Caco-2 (cell line): ENCODE results near the gene MIPEP. TPM values are rescaled to one million over a fixed set of nuclear protein-coding genes. Genes with fewer than 3 reads are reported as not detected.

Experiments
- BruUV-seq: library from RNA; stranded (reverse); fragments of 400-500 nt; replicated peaks from 2 replicates; lab custom pipeline; 2021; lab: Mats Ljungman, UMichigan
- CTCF ChIA-PET: fragments of 300-600 bp; sonication (Branson Sonifier 250); formaldehyde crosslinking; loops from one replicate; lab custom pipeline; 2022; ENCODE audit warnings: antibody characterized with exemption; lab: Charles Lee
- POLR2A ChIA-PET: fragments of 300-600 bp; sonication (Branson Sonifier 250); formaldehyde crosslinking; loops from one replicate; lab custom pipeline; 2022; ENCODE audit warnings: antibody characterized with exemption; lab: Charles Lee
- DNase-seq, 2 experiments: peaks; one replicate each; pipeline versions ENCODE4 v3.0.0 to v3.0.0-alpha.2; 2020 to 2022
- H3K27me3 ChIP-seq: replicated peaks from 2 replicates; pipeline ENCODE4 v1.6.0; 2011; ENCODE audit warnings: low read length; ENCODE audit not compliant: control insufficient read depth, insufficient read depth
- H3K36me3 ChIP-seq: 2 replicates; pipeline ENCODE4 v1.5.1; 2011; ENCODE audit warnings: low read length; ENCODE audit not compliant: control insufficient read depth, insufficient read depth
- H3K4me1 ChIP-seq: fragments of 250-450 bp; sonication (Bioruptor Pico); 2 replicates; pipeline ENCODE4 v1.5.1; 2020; ENCODE audit warnings: mild to moderate bottlenecking
- H3K4me3 ChIP-seq: 2 replicates; pipeline ENCODE4 v1.5.1; 2011; ENCODE audit warnings: low read depth, mild to moderate bottlenecking, control low read depth, low read length
- H3K9me3 ChIP-seq: fragments of 250-450 bp; sonication (Bioruptor Pico); 2 replicates; pipeline ENCODE4 v1.5.1; 2020; ENCODE audit warnings: mild to moderate bottlenecking, moderate library complexity
- H3K27ac Mint-ChIP-seq: one replicate; pipeline ENCODE4 v1.8.0; 2022; ENCODE audit warnings: mixed read lengths; ENCODE audit not compliant: unreplicated experiment
- H3K27me3 Mint-ChIP-seq: one replicate; pipeline ENCODE4 v1.8.0; 2022; ENCODE audit warnings: mixed read lengths; ENCODE audit not compliant: insufficient read depth, unreplicated experiment
- H3K36me3 Mint-ChIP-seq: one replicate; pipeline ENCODE4 v1.8.0; 2022; ENCODE audit warnings: mild to moderate bottlenecking, mixed read lengths; ENCODE audit not compliant: insufficient read depth, unreplicated experiment
- H3K4me1 Mint-ChIP-seq: one replicate; pipeline ENCODE4 v1.8.0; 2022; ENCODE audit warnings: low read depth, mixed read lengths; ENCODE audit not compliant: unreplicated experiment
- H3K4me3 Mint-ChIP-seq: one replicate; pipeline ENCODE4 v1.8.0; 2022; ENCODE audit warnings: mild to moderate bottlenecking, moderate library complexity, mixed read lengths; ENCODE audit not compliant: unreplicated experiment
- H3K9me3 Mint-ChIP-seq: one replicate; pipeline ENCODE4 v1.8.0; 2022; ENCODE audit warnings: mixed read lengths; ENCODE audit not compliant: unreplicated experiment
- intact Hi-C: fragments of 100-400 bp; cut with micrococcal nuclease; formaldehyde crosslinking; loops from one replicate; pipeline ENCODE4 v1.10.0; 2022; ENCODE audit not compliant: unreplicated experiment
- total RNA-seq: library from RNA; stranded (reverse); gene quantifications from 2 replicates; pipeline ENCODE4 v1.2.3, GENCODE V29; 2022
- TF ChIP-seq, protein P1 (sequence below), 2 experiments: fragments of 200-600 bp in 1 of 2; IDR thresholded peaks; 1 replicate in 1 of 2; 2 replicates in 1 of 2; pipeline versions ENCODE4 v1.5.1 to v1.8.0; 2011 to 2022; ENCODE audit warnings: antibody characterized with exemption in 1 of 2, control low read depth in 1 of 2, inconsistent platforms in 1 of 2, low read depth in 1 of 2, low read length in 1 of 2, mild to moderate bottlenecking in 1 of 2, moderate library complexity in 1 of 2; ENCODE audit not compliant: insufficient read depth in 1 of 2, severe bottlenecking in 1 of 2, unreplicated experiment in 1 of 2

MIPEP gene
- total RNA-seq, 1 experiment from 2014 or later, result 40.6 TPM

DNA sequence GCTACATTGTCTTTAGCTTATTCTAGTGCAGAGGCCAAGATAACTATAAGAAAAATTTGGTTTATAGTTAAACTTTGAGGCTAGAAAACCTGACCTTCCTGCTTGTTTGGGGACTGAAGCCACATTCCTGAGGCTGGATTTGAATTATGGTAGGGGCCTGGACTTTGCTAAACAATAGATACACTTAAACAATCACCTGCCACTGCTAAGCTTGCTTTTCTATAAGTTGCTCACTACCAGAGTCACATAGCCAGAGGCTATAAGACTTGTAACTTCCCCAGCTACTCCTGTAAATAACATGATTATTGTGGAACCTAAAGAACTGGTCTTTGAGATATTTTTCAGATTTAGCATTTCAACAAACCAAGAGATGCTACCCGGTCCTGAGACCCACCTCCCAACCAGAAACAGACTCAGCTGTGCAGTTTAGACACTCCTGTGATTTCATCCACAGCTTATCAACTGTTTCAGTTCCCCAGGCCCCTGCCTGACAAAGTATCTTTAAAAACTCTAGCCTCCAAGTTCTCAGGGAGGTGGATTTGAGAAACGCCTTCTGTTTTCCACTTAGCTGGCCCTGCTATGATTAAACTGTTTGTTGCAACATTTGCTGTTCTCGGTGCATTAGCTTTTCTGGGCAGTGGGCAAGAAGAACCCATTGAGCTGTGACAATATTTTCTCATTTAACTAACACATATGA is 77.7 kb downstream of the MIPEP start:
- Histone ChIP-seq H3K36me3 (no peaks in the 10 kb centered on the region), H3K27me3 (no peaks in the 10 kb centered on the region), H3K4me1 (peaks cover 16% of the 10 kb centered on the region), H3K4me3 (no peak overlapping the region), H3K9me3 (no peaks in the 10 kb centered on the region)
- Mint-ChIP-seq H3K4me1 (peaks cover 24% of the 10 kb centered on the region), H3K36me3 (peaks cover 11% of the 10 kb centered on the region), H3K27me3 (no peaks in the 10 kb centered on the region), H3K4me3 (no peak overlapping the region), H3K9me3 (no peaks in the 10 kb centered on the region), H3K27ac (peak overlapping the region; percentile 79)
- CTCF ChIA-PET, result interaction anchor here (0.8 to 1.0 kb wide), 3 partner anchors 58 to 101 kb away, joined by 3 read pairs; no protein-coding TSS in a partner anchor
- DNase-seq, result peak in 1 of 2 experiments; percentile 42
- POLR2A ChIA-PET, result no interaction called here
- BruUV-seq, result no TSS peak
- TF ChIP-seq, protein P1, sequence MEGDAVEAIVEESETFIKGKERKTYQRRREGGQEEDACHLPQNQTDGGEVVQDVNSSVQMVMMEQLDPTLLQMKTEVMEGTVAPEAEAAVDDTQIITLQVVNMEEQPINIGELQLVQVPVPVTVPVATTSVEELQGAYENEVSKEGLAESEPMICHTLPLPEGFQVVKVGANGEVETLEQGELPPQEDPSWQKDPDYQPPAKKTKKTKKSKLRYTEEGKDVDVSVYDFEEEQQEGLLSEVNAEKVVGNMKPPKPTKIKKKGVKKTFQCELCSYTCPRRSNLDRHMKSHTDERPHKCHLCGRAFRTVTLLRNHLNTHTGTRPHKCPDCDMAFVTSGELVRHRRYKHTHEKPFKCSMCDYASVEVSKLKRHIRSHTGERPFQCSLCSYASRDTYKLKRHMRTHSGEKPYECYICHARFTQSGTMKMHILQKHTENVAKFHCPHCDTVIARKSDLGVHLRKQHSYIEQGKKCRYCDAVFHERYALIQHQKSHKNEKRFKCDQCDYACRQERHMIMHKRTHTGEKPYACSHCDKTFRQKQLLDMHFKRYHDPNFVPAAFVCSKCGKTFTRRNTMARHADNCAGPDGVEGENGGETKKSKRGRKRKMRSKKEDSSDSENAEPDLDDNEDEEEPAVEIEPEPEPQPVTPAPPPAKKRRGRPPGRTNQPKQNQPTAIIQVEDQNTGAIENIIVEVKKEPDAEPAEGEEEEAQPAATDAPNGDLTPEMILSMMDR (IDR thresholded peaks at IDR 0.05; ENCODE audit: insufficient read depth in 1 of 2, low read depth in 1 of 2, low read length in 1 of 2, severe bottlenecking in 1 of 2, unreplicated experiment in 1 of 2), result no peak
- intact Hi-C loops, result loop anchor here (1.0 kb wide), 1 partner anchor 68 kb away; no protein-coding TSS in a partner anchor

DNA sequence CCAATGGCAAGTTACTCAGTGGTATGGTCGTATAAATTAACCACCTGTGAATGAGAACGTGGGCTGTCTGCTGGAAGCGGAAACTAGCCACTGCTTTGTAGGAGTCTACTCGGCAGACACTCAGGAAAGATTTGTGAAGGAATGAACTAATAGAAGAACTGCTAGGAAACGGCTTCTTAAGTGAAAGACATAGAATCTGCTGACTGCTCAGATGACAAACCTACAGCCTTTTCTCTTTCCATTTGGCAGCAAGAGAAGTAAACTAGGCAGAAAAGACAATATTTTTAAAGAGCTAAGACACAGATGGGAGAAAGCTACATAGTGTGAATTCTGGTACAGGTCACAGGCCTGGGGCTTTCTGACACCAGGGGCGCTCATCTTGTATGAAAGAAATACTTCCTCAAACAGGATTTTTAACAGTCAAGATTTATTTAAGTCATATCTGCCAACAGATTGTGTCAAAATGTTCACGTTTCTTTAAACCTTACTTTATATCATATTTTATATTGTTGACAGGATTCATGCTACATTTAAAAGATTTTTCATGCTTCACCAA is 78.4 kb downstream of the MIPEP start:
- POLR2A ChIA-PET, result interaction anchor here (0.6 kb wide), 1 partner anchor 78 kb away, joined by 3 read pairs; no protein-coding TSS in a partner anchor
- DNase-seq, result no peak
- TF ChIP-seq, protein P1 (IDR thresholded peaks at IDR 0.05; ENCODE audit: insufficient read depth in 1 of 2, low read depth in 1 of 2, low read length in 1 of 2, severe bottlenecking in 1 of 2, unreplicated experiment in 1 of 2), result peak in 1 of 2 experiments; percentile 50
- Mint-ChIP-seq H3K27ac (no peak overlapping the region), H3K4me3 (no peak overlapping the region), H3K9me3 (no peaks in the 10 kb centered on the region), H3K4me1 (peaks cover 19% of the 10 kb centered on the region), H3K27me3 (no peaks in the 10 kb centered on the region), H3K36me3 (peaks cover 6% of the 10 kb centered on the region)
- Histone ChIP-seq H3K4me1 (peaks cover 16% of the 10 kb centered on the region), H3K9me3 (no peaks in the 10 kb centered on the region), H3K36me3 (no peaks in the 10 kb centered on the region), H3K4me3 (no peak overlapping the region), H3K27me3 (no peaks in the 10 kb centered on the region)
- CTCF ChIA-PET, result interaction anchor here (0.5 to 1.0 kb wide), 4 partner anchors 60 to 182 kb away, joined by 3 to 5 read pairs (median 3); no protein-coding TSS in a partner anchor
- intact Hi-C loops, result loop anchor here (1.0 kb wide), 1 partner anchor 67 kb away; no protein-coding TSS in a partner anchor
- BruUV-seq, result no TSS peak

DNA sequence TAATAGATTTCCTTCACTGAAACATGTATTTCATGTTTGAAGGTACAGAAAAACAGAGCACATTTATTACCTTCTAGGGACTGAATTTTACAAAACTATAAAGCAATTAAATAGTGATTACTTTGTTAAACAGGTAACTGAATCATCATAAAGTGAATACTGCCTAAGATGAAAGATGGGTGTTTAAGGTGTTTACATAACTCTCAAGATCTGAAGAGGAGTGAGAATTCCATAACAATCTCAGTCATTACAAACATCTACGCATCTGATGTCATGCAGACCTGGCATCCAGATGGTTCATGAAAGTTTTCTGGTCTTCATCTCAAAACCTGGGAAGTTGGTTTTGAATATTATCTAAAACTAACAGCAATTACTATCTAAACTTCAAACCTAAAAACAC is 80.4 kb downstream of the MIPEP start:
- Mint-ChIP-seq H3K27ac (no peak overlapping the region), H3K27me3 (no peaks in the 10 kb centered on the region), H3K36me3 (peaks cover 6% of the 10 kb centered on the region), H3K4me3 (no peak overlapping the region), H3K9me3 (no peaks in the 10 kb centered on the region), H3K4me1 (peaks cover 19% of the 10 kb centered on the region)
- TF ChIP-seq, protein P1 (IDR thresholded peaks at IDR 0.05; ENCODE audit: insufficient read depth in 1 of 2, low read depth in 1 of 2, low read length in 1 of 2, severe bottlenecking in 1 of 2, unreplicated experiment in 1 of 2), result no peak
- Histone ChIP-seq H3K4me1 (peaks cover 16% of the 10 kb centered on the region), H3K4me3 (no peak overlapping the region), H3K36me3 (no peaks in the 10 kb centered on the region), H3K27me3 (no peaks in the 10 kb centered on the region), H3K9me3 (no peaks in the 10 kb centered on the region)
- intact Hi-C loops, result no loop called here
- no peak for DNase-seq
- POLR2A ChIA-PET, result no interaction called here
- no TSS peak for BruUV-seq
- CTCF ChIA-PET, result interaction anchor here (0.7 kb wide), 1 partner anchor 422 kb away, joined by 3 read pairs; no protein-coding TSS in a partner anchor
